Measurements from ENCODE around the gene PBRM1.

Gene PBRM1

GRCh38 chr3:52502001-52502400 is 183.7 kb downstream of the PBRM1 start:
- no peak for DNase-seq

GRCh38 chr3:52501046-52501445 is 184.7 kb downstream of the PBRM1 start:
- no peak for DNase-seq

DNA sequence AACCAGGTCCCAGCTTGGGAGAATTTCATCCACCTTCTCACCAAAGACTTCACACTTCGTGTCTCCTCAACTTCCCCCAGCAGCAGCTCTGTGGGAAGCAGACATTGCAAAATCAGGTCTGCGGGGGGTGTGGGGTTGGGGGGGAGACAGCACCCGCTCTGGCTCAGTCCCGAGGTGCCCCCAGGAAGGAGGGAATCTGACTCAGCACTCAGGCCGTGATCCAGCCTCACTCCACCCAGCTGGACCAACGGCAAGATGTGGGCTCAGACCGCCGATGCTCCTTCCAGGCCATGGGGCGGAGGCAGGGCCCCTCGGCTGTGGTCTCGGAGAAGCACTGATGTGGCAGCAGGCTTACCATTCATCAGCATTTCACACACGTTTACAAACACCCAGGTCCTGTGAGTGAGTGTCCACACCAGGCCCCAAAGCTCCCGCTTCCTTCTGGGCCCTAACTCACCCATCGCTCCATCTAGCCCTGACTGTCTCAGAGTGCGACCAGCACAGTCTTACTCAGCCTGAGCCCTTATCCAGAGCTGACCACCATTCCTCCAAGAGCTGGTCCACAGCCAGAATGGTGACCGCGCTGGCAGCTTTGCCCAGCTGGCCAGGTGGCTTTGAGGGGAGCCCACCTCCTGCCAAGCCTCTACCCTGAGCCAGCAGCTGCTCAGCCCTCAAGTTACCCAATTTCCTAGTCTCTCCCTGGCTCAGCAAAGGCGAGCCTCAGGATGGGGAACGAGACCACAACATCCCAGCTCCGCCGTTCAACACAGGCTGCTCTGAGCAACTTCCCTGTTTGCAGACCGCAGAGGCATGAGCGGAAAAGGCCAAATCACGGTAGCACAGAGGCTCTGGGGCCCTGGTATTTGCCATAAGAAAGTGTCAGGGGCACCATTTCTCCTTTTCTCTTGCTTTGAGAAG is 187.3 kb downstream of the PBRM1 start:
- no peak for DNase-seq

DNA sequence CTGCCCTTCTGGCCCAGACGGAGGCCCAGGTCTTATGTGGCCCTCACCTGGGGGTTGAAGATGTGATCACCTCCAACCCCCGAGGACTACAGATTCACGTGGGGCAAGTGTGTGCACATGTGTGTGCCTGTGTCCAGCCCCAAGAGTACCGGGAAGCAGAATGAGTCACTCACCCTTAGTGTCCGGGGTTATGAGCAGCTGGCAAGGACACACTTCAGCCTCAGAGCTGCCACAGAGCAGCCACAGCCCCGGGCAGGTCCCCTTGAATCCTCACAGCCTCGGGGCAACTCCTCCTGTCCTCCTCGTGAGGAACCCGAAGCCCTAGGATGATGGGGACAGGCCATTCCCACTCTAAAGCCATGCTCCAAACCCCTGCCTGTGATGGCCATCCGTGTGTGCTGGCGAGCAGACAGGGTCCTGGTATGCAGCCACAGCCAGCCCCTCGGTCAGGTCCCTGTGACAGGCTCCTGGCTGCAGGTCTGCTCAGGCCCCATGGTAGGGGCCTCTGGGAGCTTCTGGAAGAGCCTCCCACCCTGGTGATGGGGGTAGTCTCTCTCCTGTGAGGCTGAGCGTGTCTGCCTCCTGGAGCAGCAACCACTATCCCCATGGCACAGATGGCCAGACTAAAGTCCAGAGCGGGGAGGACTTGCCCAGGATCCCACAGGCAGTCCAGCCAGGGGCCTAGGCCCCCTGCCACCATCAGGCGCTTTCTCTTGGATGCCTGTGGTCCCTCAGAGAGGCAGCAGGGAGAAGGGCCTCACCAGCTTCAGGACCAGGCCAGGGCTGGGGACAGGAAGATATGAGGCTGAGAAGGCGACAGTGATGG is 189.7 kb downstream of the PBRM1 start:
- DNase-seq = no peak
